ENCODE results near the gene ARMC9.
"Not testable (repeated sequence)": the region's sequence is repeated elsewhere in the genome, so short reads cannot be mapped to it uniquely, and the experiment has no call there.

ARMC9 gene

GRCh38 chr2:231170055-231170454, 28.4 kb upstream of the ARMC9 start:
- DNase-seq (ENCODE audit: low spot score) = no peak
- no peak for TF ChIP-seq CTCF (IDR thresholded peaks at IDR 0.05; ENCODE audit: extremely low read depth, insufficient read depth, missing control alignments)
- in situ Hi-C loops (cut with MboI; ENCODE audit: low pct_unique_long_range_greater_than_20kb, low sequenced_read_pairs, unreplicated experiment) = no loop called here

- no peak for DNase-seq (ENCODE audit: low spot score)
- in situ Hi-C loops (cut with MboI; ENCODE audit: low pct_unique_long_range_greater_than_20kb, low sequenced_read_pairs, unreplicated experiment) = no loop called here
- no peak for TF ChIP-seq CTCF (IDR thresholded peaks at IDR 0.05; ENCODE audit: extremely low read depth, insufficient read depth, missing control alignments)
Observed at GRCh38 chr2:231172025-231172424, 26.4 kb upstream of the ARMC9 start.

GRCh38 chr2:231174211-231174651, 24.2 kb upstream of the ARMC9 start:
- no peak for DNase-seq (ENCODE audit: low spot score)
- in situ Hi-C loops (cut with MboI; ENCODE audit: low pct_unique_long_range_greater_than_20kb, low sequenced_read_pairs, unreplicated experiment) = no loop called here
- TF ChIP-seq CTCF (IDR thresholded peaks at IDR 0.05; ENCODE audit: extremely low read depth, insufficient read depth, missing control alignments) = no peak

DNA sequence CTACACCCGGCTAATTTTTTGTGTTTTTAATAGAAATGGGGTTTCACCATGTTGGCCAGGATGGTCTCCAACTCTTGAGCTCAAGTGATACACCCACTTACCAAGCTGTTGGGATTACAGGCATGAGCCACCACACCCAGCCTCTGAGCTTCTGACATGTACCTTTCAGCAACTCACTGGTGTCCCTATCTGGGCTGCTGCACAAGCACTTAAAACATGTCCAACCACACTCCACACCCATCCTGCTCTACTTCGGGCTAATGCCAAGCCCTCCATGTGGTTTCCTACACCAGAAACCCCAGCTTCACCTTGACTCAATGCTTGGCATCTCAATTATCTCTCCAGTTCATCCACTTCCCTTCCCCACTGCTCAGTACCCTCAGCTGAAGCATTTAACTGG, 22.4 kb upstream of the ARMC9 start:
- in situ Hi-C loops (cut with MboI; ENCODE audit: low pct_unique_long_range_greater_than_20kb, low sequenced_read_pairs, unreplicated experiment) = no loop called here
- TF ChIP-seq CTCF (IDR thresholded peaks at IDR 0.05; ENCODE audit: extremely low read depth, insufficient read depth, missing control alignments) = no peak

DNA sequence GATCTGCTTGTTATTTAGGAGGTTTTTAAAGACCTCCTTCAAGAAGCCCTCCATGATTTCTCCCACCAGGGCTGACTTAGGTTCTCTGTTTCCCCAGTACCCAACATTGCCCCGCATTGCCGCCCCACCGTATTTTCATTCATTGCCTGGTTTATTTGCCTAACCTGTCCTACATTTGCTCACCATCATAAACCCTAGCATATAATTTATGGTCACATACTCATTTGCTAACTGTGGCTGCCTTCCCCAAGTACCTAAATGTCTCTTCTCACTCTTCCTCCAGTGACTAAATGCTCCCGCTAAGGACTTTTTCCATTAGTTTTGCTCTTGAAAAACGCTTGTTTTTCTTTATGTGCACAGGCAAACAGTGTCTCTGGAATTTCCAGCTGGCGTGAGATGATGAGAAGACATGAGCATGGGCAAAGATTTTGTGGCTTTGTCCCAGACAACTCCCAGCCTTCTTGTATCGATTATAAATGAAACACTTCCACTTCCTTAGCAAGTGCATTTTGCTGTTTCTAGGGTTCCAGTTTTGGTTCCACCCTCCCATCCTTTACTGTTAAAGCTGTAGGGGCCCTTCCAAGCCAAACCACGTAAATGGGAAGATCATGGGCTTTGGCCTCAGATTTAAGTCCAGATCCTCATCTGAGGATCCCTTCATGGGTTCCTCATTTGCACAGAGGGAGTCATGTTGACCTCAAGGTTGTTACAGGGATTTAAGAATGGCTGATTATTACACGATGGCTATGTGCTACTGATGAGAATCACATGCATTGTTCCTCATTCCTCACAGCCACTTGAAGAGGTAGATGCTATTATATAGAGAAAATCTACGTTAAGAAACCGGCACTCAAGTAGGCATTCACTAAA, 21.0 kb upstream of the ARMC9 start:
- in situ Hi-C loops (cut with MboI; ENCODE audit: low pct_unique_long_range_greater_than_20kb, low sequenced_read_pairs, unreplicated experiment) = no loop called here
- DNase-seq (ENCODE audit: low spot score) = no peak
- no peak for TF ChIP-seq CTCF (IDR thresholded peaks at IDR 0.05; ENCODE audit: extremely low read depth, insufficient read depth, missing control alignments)

More for the DNA sequence above, 22.4 kb upstream of the ARMC9 start:
- no peak for DNase-seq (ENCODE audit: low spot score)

DNA sequence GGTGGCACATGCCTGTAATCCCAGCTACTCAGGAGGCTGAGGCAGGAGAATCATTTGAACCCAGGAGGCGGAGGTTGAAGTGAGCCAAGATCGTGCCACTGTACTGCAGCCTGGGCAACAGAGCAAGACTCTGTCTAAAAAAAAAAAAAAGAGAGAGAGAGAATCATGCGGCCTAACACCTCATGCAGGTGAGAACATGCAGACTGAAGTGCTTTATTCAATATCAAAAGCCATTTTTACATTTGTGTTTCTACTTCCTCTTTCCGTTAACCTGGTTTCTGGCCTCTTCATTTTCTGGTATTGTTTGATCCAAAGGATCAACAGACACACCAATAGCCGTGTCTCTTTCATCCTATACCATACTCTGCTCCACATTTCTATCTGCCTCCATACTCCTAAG, 19.6 kb upstream of the ARMC9 start:
- in situ Hi-C loops (cut with MboI; ENCODE audit: low pct_unique_long_range_greater_than_20kb, low sequenced_read_pairs, unreplicated experiment); DNase-seq (ENCODE audit: low spot score): not testable (repeated sequence)

DNA sequence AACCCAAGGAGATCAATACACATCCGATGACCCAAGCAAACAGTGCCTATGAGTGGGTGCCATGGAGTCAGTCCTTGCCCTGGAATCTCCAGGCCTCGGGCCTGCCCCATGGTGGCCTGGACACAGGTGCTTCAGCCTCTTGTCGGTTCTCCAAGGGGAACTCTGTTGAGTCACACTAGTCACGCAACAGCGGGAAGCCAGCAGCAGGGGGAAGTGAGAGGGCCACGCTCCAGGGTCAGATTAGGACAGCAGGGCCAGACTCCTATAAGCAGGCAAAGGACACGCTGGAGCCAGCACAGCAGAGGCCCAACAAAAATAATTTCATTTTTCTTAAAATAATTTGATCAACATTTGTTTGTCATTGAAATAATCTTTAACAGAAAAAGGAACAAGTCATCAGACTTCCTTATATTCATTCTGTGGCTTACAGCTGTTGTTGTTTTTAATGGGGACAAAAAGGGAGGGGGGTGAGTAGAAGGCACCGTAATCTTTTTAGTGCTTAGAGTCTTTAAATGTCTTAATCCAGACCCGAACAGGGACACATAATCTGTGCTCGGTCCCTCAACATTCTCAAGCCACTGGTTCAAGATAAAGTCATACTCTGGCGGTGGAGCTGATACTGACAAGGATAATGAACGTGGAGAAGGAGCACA, 16.4 kb upstream of the ARMC9 start:
- TF ChIP-seq CTCF (IDR thresholded peaks at IDR 0.05; ENCODE audit: extremely low read depth, insufficient read depth, missing control alignments) = no peak
- DNase-seq (ENCODE audit: low spot score) = peak; percentile 53
- in situ Hi-C loops (cut with MboI; ENCODE audit: low pct_unique_long_range_greater_than_20kb, low sequenced_read_pairs, unreplicated experiment) = no loop called here
